ENCODE measurements around the gene EPHB4. TPM values are rescaled to one million over a fixed set of nuclear protein-coding genes. Genes with fewer than 3 reads are reported as not detected.
A peak's percentile ranks its signal among the peaks of the same experiment; 100 is the strongest.

EPHB4 gene
- total RNA-seq, 1 experiment from 2014 or later = 120 TPM

GRCh38 chr7:100836812-100837098 is 9.4 kb upstream of the EPHB4 start:
- ChIA-PET CTCF (interaction anchor here (0.6 to 2.9 kb wide), 12 partner anchors 9 to 337 kb away, joined by 3 to 49 read pairs (median 6); partner anchors contain the start of genes EPHB4, POP7 and SLC12A9), POLR2A (interaction anchor here (0.7 to 2.2 kb wide), 11 partner anchors 9 to 251 kb away, joined by 3 to 53 read pairs (median 6); partner anchors contain the start of genes EPHB4, FBXO24, LRCH4 and POP7)
- peaks cover 32% of the 10 kb centered on the region for H3K4me1 Mint-ChIP-seq
- DNase-seq (ENCODE audit: low spot score) (no peak), ATAC-seq (no peak)
- no peaks in the 10 kb centered on the region for H3K27me3 Mint-ChIP-seq (ENCODE audit: low read depth)
- peaks cover 6% of the 10 kb centered on the region; the same call in 1 of the 2 replicates for H3K36me3 Mint-ChIP-seq
- peak overlapping the region; percentile 100 for H3K27ac Mint-ChIP-seq
- H3K9me3 Mint-ChIP-seq = no peaks in the 10 kb centered on the region
- TF ChIP-seq ESRRA (CRISPR knock-in tag; IDR thresholded peaks at IDR 0.05; ENCODE audit: borderline replicate concordance) (no peak), GABPB1 (CRISPR knock-in tag; IDR thresholded peaks at IDR 0.05) (no peak), JUN (CRISPR knock-in tag; IDR thresholded peaks at IDR 0.05) (0 out of 2 replicates have a peak, but pooled peaks have one; percentile 27), ZNF416 (CRISPR knock-in tag; IDR thresholded peaks at IDR 0.05) (no peak), PRRX2 (CRISPR knock-in tag; IDR thresholded peaks at IDR 0.05) (0 out of 2 replicates have a peak, but pooled peaks have one; percentile 24), GTF2I (CRISPR knock-in tag; conservative IDR thresholded peaks at IDR 0.05) (no peak), ERG (CRISPR knock-in tag; IDR thresholded peaks at IDR 0.05) (no peak), E2F5 (CRISPR knock-in tag; IDR thresholded peaks at IDR 0.05) (no peak), JAZF1 (CRISPR knock-in tag; IDR thresholded peaks at IDR 0.05) (no peak), MLX (CRISPR knock-in tag; IDR thresholded peaks at IDR 0.05) (no peak), MYBL2 (CRISPR knock-in tag; IDR thresholded peaks at IDR 0.05) (0 out of 2 replicates have a peak, but pooled peaks have one; percentile 11), ATF1 (CRISPR knock-in tag; IDR thresholded peaks at IDR 0.05) (no peak)
- peak overlapping the region; percentile 77 for H3K4me3 Mint-ChIP-seq

- CTCF ChIA-PET = interaction anchor here (0.5 to 2.9 kb wide), 17 partner anchors 8 to 338 kb away, joined by 3 to 49 read pairs (median 5); partner anchors contain the start of genes EPHB4, POP7, SLC12A9 and TRIM56
- TF ChIP-seq RORB (CRISPR knock-in tag; IDR thresholded peaks at IDR 0.05) = no peak
- TF ChIP-seq IRF1 (CRISPR knock-in tag; IDR thresholded peaks at IDR 0.05) = 0 out of 2 replicates have a peak, but pooled peaks have one; percentile 45
- no peak for TF ChIP-seq CBFB (CRISPR knock-in tag; IDR thresholded peaks at IDR 0.05; ENCODE audit: low read depth)
- TF ChIP-seq ZSCAN18 (CRISPR knock-in tag; IDR thresholded peaks at IDR 0.05) = no peak
- TF ChIP-seq ERG (CRISPR knock-in tag; IDR thresholded peaks at IDR 0.05) = no peak
- no peak for TF ChIP-seq ZNF671 (CRISPR knock-in tag; IDR thresholded peaks at IDR 0.05)
- no peak for TF ChIP-seq E2F1 (CRISPR knock-in tag; IDR thresholded peaks at IDR 0.05)
- peak; percentile 57 for TF ChIP-seq SP1 (CRISPR knock-in tag; conservative IDR thresholded peaks at IDR 0.05)
- TF ChIP-seq ZBTB21 (CRISPR knock-in tag; IDR thresholded peaks at IDR 0.05; ENCODE audit: borderline replicate concordance) = peak; percentile 79; the same call in 1 of the 2 replicates
- TF ChIP-seq NR2C2 (CRISPR knock-in tag; IDR thresholded peaks at IDR 0.05) = no peak
- no peak for TF ChIP-seq ZNF219 (CRISPR knock-in tag; IDR thresholded peaks at IDR 0.05; ENCODE audit: borderline replicate concordance)
- peak; percentile 74; the same call in 1 of the 2 replicates for TF ChIP-seq TEAD1 (CRISPR knock-in tag; IDR thresholded peaks at IDR 0.05)
- TF ChIP-seq MXD4 (CRISPR knock-in tag; IDR thresholded peaks at IDR 0.05; ENCODE audit: borderline replicate concordance) = no peak
- TF ChIP-seq TEAD4 (CRISPR knock-in tag; IDR thresholded peaks at IDR 0.05) = peak; percentile 65; the same call in 1 of the 2 replicates
- peak; percentile 83 for TF ChIP-seq ZNF423 (CRISPR knock-in tag; IDR thresholded peaks at IDR 0.05)
Measured at GRCh38 chr7:100835903-100836811, 8.8 kb upstream of the EPHB4 start.

More at GRCh38 chr7:100835903-100836811, 8.8 kb upstream of the EPHB4 start:
- Mint-ChIP-seq H3K27me3 (ENCODE audit: low read depth) (no peaks in the 10 kb centered on the region), H3K9me3 (no peaks in the 10 kb centered on the region), H3K36me3 (peaks cover 6% of the 10 kb centered on the region; the same call in 1 of the 2 replicates), H3K4me3 (peak overlapping the region; percentile 77), H3K4me1 (peaks cover 32% of the 10 kb centered on the region), H3K27ac (peak overlapping the region; percentile 97)
- peak; percentile 91 for DNase-seq (ENCODE audit: low spot score)
- POLR2A ChIA-PET = interaction anchor here (0.7 to 2.2 kb wide), 11 partner anchors 8 to 251 kb away, joined by 3 to 53 read pairs (median 6); partner anchors contain the start of genes EPHB4, FBXO24, LRCH4 and POP7
- peak; percentile 76 for ATAC-seq
